Measurements from ENCODE around the gene DLG5. TPM values are rescaled to one million over a fixed set of nuclear protein-coding genes. Genes with fewer than 3 reads are reported as not detected.

The DLG5 gene
- total RNA-seq, 4 donors from 2014 or later: 45.4 to 92.4 (median 61.2) TPM

GRCh38 chr10:77836299-77836820 lies 90.2 kb downstream of the DLG5 start:
- Histone ChIP-seq H3K36me3 (peaks cover 23 to 27% of the 10 kb centered on the region in 2 donors), H3K4me1 (peaks cover 61 to 78% of the 10 kb centered on the region in 2 donors), H3K9me3 (no peaks in the 10 kb centered on the region), H3K27me3 (no peaks in the 10 kb centered on the region), H3K4me3 (replicated peaks in 1 of 3) (no peak overlapping the region), H3K27ac (peak overlapping the region in 2 of 3 donors; percentile 86 to 90)
- WGBS, 2 donors: 43 to 53% methylated on average over 11 of the region's 11 CpGs
- intact Hi-C loops (cut with DNase I): no loop called here
- TF ChIP-seq POLR2A (IDR thresholded peaks at IDR 0.05): peak in 1 of 2 donors; percentile 61
- TF ChIP-seq CTCF (IDR thresholded peaks at IDR 0.05): no peak
- DNase-seq: peak; percentile 38 to 45

- WGBS, 2 donors: 28 to 41% methylated on average over 12 to 14 of the region's 14 CpGs
- Histone ChIP-seq H3K27me3 (no peaks in the 10 kb centered on the region), H3K4me1 (peaks cover 56 to 71% of the 10 kb centered on the region in 2 donors), H3K9me3 (no peaks in the 10 kb centered on the region), H3K4me3 (replicated peaks in 1 of 3) (no peak overlapping the region), H3K36me3 (peaks cover 26 to 29% of the 10 kb centered on the region in 2 donors), H3K27ac (peak overlapping the region; percentile 17 to 90 (median 86))
- TF ChIP-seq CTCF (IDR thresholded peaks at IDR 0.05): no peak
- no peak for TF ChIP-seq POLR2A (IDR thresholded peaks at IDR 0.05)
- intact Hi-C loops (cut with DNase I): no loop called here
- DNase-seq: peak; percentile 86 to 90
These were observed 90.9 kb downstream of the DLG5 start for GRCh38 chr10:77835669-77836086.

- H3K36me3 ChIP-seq: peaks cover 32 to 35% of the 10 kb centered on the region in 2 donors
- peak overlapping the region; percentile 17 to 90 (median 86) for H3K27ac ChIP-seq
- intact Hi-C loops (cut with DNase I): no loop called here
- no peaks in the 10 kb centered on the region for H3K9me3 ChIP-seq
- no peak for TF ChIP-seq POLR2A (IDR thresholded peaks at IDR 0.05)
- TF ChIP-seq CTCF (IDR thresholded peaks at IDR 0.05): no peak
- 53 to 55% methylated on average over 13 of the region's 13 CpGs for WGBS, 2 donors
- H3K4me1 ChIP-seq: peaks cover 50 to 66% of the 10 kb centered on the region in 2 donors
- no peaks in the 10 kb centered on the region for H3K27me3 ChIP-seq
- DNase-seq: peak; percentile 64 to 79
- H3K4me3 ChIP-seq (replicated peaks in 1 of 3): no peak overlapping the region
These were observed 91.4 kb downstream of the DLG5 start for GRCh38 chr10:77834943-77835668.

GRCh38 chr10:77834540-77834939 lies 92.0 kb downstream of the DLG5 start:
- Histone ChIP-seq H3K27me3 (no peaks in the 10 kb centered on the region), H3K4me1 (peaks cover 45 to 60% of the 10 kb centered on the region in 2 donors), H3K36me3 (peaks cover 38 to 41% of the 10 kb centered on the region in 2 donors), H3K27ac (peak overlapping the region in 2 of 3 donors; percentile 86 to 90), H3K9me3 (no peaks in the 10 kb centered on the region), H3K4me3 (replicated peaks in 1 of 3) (no peak overlapping the region)
- intact Hi-C loops (cut with DNase I): no loop called here
- DNase-seq: no peak
- no peak for TF ChIP-seq CTCF (IDR thresholded peaks at IDR 0.05)
- TF ChIP-seq POLR2A (IDR thresholded peaks at IDR 0.05): no peak
- 66 to 67% methylated on average over 1 to 2 of the region's 2 CpGs for WGBS, 2 donors

- H3K36me3 ChIP-seq: peaks cover 45 to 47% of the 10 kb centered on the region in 2 donors
These were observed 92.8 kb downstream of the DLG5 start for GRCh38 chr10:77833792-77834191.

More at GRCh38 chr10:77833792-77834191, 92.8 kb downstream of the DLG5 start:
- Histone ChIP-seq H3K27ac (peak overlapping the region in 1 of 3 donors; percentile 90), H3K4me3 (replicated peaks in 1 of 3) (no peak overlapping the region), H3K27me3 (no peaks in the 10 kb centered on the region), H3K4me1 (peaks cover 45 to 55% of the 10 kb centered on the region in 2 donors), H3K9me3 (no peaks in the 10 kb centered on the region)
- no peak for DNase-seq
- no peak for TF ChIP-seq CTCF (IDR thresholded peaks at IDR 0.05)
- TF ChIP-seq POLR2A (IDR thresholded peaks at IDR 0.05): no peak
- intact Hi-C loops (cut with DNase I): no loop called here
- 93 to 97% methylated on average over 14 of the region's 15 CpGs for WGBS, 2 donors

Data from thyroid gland (tissue), 4 donors.